ENCODE results near the gene HOXD1. TPM values are rescaled to one million over a fixed set of nuclear protein-coding genes. Genes with fewer than 3 reads are reported as not detected.
A peak's percentile ranks its signal among the peaks of the same experiment; 100 is the strongest.

HOXD1 gene
- polyA plus RNA-seq, 1 of the 3 experiments (the other 2 are of a cell fraction) = not detected

DNA sequence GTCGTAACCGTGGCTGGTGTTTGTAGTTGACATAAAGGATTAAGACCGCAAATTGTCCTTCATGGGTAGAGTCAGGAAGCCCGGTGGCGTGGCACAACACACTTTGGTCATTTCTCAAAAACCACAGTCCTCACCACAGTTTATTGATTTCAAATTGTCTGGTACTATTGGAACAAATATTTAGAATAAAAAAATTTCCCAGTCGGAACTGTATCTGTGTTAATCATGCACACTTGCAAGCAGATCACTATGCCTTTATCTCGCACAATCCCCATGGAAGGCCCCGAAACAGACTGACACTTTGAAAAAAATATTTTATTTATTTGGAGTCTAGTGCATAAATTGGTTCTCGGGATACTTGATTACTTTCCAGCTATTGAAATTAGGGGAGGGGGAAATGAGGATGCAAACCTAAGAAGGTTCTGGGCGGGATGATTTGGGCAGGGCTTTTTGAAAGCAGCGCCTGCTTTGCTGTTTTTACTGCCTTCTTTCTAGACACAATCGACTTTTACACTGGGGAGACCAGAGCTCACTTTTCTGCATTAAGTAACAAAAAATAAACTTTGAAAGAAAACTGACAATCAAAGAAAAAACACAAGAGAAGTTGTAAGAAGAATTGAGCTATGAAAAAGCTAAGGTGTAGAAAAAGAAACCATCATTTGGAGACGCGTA lies 15.4 kb upstream of the HOXD1 start:
- Histone ChIP-seq H3K27me3 (ENCODE audit: insufficient read depth) (no peaks in the 10 kb centered on the region), H3K4me3 (ENCODE audit: low read depth in 2 of 2, low read length in 1 of 2) (no peak overlapping the region), H3K4me1 (ENCODE audit: control insufficient read depth in 1 of 2, insufficient read depth in 2 of 2, low read depth in 1 of 2, low read length in 1 of 2) (peaks cover 0 to 14% of the 10 kb centered on the region in 2 experiments; a peak in 2 of 4 replicates), H3K4me2 (no peak overlapping the region), H3K36me3 (replicated peaks in 1 of 2; ENCODE audit: control insufficient read depth in 1 of 2, insufficient read depth in 2 of 2, low read length in 1 of 2) (peaks cover 0 to 4% of the 10 kb centered on the region in 2 experiments), H3K9me3 (no peaks in the 10 kb centered on the region), H3F3A (replicated peaks; ENCODE audit: insufficient read depth) (no peaks in the 10 kb centered on the region), H3K27ac (ENCODE audit: low read depth in 2 of 2, low read length in 1 of 2) (no peak overlapping the region), H3K79me2 (ENCODE audit: insufficient read depth) (no peaks in the 10 kb centered on the region), H3K9me2 (no peaks in the 10 kb centered on the region), H3K9ac (no peak overlapping the region), H4K20me1 (ENCODE audit: insufficient read depth) (no peaks in the 10 kb centered on the region), H2AFZ (ENCODE audit: low read depth) (no peak overlapping the region)
- ChIA-PET CTCF (no interaction called here), POLR2A (no interaction called here)
- TF ChIP-seq RCOR1 (IDR thresholded peaks at IDR 0.05; ENCODE audit: low read length) = no peak
- TF ChIP-seq TAF1 (IDR thresholded peaks at IDR 0.05; ENCODE audit: borderline replicate concordance, low read depth, low read length) = no peak
- TF ChIP-seq FOXJ3 (CRISPR knock-in tag; IDR thresholded peaks at IDR 0.05) = no peak
- TF ChIP-seq SIN3A (IDR thresholded peaks at IDR 0.05; ENCODE audit: borderline replicate concordance, low read depth, low read length) = no peak
- no peak for DNase-seq
- WGBS (ENCODE audit: low lambda C conversion rate) = 87% methylated on average over 14 of the region's 14 CpGs

DNA sequence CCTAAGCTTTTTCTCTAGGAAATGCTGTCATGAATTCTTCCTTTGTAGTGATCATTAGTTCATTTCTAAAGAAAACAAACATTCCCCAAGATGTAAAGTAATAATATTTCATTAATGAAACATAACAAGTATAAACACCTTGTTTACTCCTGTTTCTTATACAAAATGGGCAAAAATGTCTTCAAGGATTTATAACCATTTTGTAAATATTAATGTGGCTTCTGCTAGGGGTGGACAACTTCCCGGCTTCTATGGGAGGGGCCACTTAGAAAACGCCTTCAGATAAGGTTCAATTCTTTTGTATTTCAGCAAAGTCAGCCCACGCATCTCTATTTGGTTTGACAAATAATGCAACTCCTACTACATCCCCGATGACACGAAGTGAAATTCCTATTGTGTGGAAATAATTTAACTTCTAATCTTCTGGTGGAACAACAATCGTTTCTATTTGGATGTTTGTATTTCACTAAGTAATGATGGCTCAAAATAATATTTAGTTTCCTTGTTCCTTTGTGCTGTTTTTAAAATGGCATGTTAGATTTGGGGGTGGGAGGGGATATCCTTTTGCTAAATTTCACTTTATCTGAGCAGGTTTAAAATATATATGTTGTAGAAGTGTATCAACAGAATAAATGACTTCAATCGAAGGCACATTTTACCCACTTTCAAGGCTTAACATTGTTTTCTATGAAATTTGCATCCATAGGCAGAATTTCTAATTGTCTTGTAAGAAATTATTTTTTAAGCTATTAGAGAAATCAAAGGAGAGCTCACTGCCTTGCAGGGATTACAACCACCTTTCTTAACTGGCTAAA lies 14.7 kb upstream of the HOXD1 start:
- no peak for DNase-seq
- ChIA-PET CTCF (interaction anchor here (1.2 kb wide), 1 partner anchor 23 kb away, joined by 3 read pairs; no protein-coding TSS in a partner anchor), POLR2A (no interaction called here)
- Histone ChIP-seq H3K36me3 (replicated peaks in 1 of 2; ENCODE audit: control insufficient read depth in 1 of 2, insufficient read depth in 2 of 2, low read length in 1 of 2) (peaks cover 0 to 4% of the 10 kb centered on the region in 2 experiments), H3K27me3 (ENCODE audit: insufficient read depth) (no peaks in the 10 kb centered on the region), H3K9me3 (no peaks in the 10 kb centered on the region), H3K9ac (no peak overlapping the region), H2AFZ (ENCODE audit: low read depth) (peak overlapping the region; percentile 49; the same call in 1 of the 2 replicates), H3K4me2 (no peak overlapping the region), H3F3A (replicated peaks; ENCODE audit: insufficient read depth) (no peaks in the 10 kb centered on the region), H3K4me1 (ENCODE audit: control insufficient read depth in 1 of 2, insufficient read depth in 2 of 2, low read depth in 1 of 2, low read length in 1 of 2) (peaks cover 0 to 14% of the 10 kb centered on the region in 2 experiments; a peak in 2 of 4 replicates), H4K20me1 (ENCODE audit: insufficient read depth) (no peaks in the 10 kb centered on the region), H3K79me2 (ENCODE audit: insufficient read depth) (no peaks in the 10 kb centered on the region), H3K9me2 (no peaks in the 10 kb centered on the region), H3K4me3 (ENCODE audit: low read depth in 2 of 2, low read length in 1 of 2) (no peak overlapping the region), H3K27ac (ENCODE audit: low read depth in 2 of 2, low read length in 1 of 2) (no peak overlapping the region)
- WGBS (ENCODE audit: low lambda C conversion rate) = 79% methylated on average over 7 of the region's 7 CpGs
- TF ChIP-seq SIN3A (IDR thresholded peaks at IDR 0.05; ENCODE audit: borderline replicate concordance, low read depth, low read length) (no peak), MXI1 (IDR thresholded peaks at IDR 0.05; ENCODE audit: low read depth, low read length) (no peak), EP300 (IDR thresholded peaks at IDR 0.05; ENCODE audit: borderline replicate concordance in 1 of 2, low read depth in 1 of 2, low read length in 1 of 2) (no peak), GATA2 (CRISPR knock-in tag; IDR thresholded peaks at IDR 0.05) (no peak), FOXM1 (IDR thresholded peaks at IDR 0.05; ENCODE audit: low read depth) (no peak), FOSL2 (IDR thresholded peaks at IDR 0.05; ENCODE audit: borderline replicate concordance, low read depth) (no peak), RAD21 (IDR thresholded peaks at IDR 0.05; ENCODE audit: low read length) (no peak), ELF1 (IDR thresholded peaks at IDR 0.05) (no peak)
- TF ChIP-seq, protein P1, sequence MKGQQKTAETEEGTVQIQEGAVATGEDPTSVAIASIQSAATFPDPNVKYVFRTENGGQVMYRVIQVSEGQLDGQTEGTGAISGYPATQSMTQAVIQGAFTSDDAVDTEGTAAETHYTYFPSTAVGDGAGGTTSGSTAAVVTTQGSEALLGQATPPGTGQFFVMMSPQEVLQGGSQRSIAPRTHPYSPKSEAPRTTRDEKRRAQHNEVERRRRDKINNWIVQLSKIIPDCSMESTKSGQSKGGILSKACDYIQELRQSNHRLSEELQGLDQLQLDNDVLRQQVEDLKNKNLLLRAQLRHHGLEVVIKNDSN (IDR thresholded peaks at IDR 0.05; ENCODE audit: borderline replicate concordance, low read depth) = no peak
- TF ChIP-seq, protein P2, sequence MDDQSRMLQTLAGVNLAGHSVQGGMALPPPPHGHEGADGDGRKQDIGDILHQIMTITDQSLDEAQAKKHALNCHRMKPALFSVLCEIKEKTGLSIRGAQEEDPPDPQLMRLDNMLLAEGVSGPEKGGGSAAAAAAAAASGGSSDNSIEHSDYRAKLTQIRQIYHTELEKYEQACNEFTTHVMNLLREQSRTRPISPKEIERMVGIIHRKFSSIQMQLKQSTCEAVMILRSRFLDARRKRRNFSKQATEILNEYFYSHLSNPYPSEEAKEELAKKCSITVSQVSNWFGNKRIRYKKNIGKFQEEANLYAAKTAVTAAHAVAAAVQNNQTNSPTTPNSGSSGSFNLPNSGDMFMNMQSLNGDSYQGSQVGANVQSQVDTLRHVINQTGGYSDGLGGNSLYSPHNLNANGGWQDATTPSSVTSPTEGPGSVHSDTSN (IDR thresholded peaks at IDR 0.05) = no peak
- TF ChIP-seq, protein P3, sequence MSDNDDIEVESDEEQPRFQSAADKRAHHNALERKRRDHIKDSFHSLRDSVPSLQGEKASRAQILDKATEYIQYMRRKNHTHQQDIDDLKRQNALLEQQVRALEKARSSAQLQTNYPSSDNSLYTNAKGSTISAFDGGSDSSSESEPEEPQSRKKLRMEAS (IDR thresholded peaks at IDR 0.05; ENCODE audit: low read depth) = no peak
- TF ChIP-seq, protein P4, sequence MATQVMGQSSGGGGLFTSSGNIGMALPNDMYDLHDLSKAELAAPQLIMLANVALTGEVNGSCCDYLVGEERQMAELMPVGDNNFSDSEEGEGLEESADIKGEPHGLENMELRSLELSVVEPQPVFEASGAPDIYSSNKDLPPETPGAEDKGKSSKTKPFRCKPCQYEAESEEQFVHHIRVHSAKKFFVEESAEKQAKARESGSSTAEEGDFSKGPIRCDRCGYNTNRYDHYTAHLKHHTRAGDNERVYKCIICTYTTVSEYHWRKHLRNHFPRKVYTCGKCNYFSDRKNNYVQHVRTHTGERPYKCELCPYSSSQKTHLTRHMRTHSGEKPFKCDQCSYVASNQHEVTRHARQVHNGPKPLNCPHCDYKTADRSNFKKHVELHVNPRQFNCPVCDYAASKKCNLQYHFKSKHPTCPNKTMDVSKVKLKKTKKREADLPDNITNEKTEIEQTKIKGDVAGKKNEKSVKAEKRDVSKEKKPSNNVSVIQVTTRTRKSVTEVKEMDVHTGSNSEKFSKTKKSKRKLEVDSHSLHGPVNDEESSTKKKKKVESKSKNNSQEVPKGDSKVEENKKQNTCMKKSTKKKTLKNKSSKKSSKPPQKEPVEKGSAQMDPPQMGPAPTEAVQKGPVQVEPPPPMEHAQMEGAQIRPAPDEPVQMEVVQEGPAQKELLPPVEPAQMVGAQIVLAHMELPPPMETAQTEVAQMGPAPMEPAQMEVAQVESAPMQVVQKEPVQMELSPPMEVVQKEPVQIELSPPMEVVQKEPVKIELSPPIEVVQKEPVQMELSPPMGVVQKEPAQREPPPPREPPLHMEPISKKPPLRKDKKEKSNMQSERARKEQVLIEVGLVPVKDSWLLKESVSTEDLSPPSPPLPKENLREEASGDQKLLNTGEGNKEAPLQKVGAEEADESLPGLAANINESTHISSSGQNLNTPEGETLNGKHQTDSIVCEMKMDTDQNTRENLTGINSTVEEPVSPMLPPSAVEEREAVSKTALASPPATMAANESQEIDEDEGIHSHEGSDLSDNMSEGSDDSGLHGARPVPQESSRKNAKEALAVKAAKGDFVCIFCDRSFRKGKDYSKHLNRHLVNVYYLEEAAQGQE (IDR thresholded peaks at IDR 0.05; ENCODE audit: low read depth, low read length) = no peak

All from SK-N-SH (cell line).